CD4-positive, alpha-beta T cell treated with Interleukin-4 for 1 hour (primary cell): ENCODE results near the gene HRG.

Source experiments
- DNase-seq, 2 donors: peaks; one replicate each; pipeline ENCODE4 v3.0.0-alpha.2; 2020 to 2022

HRG gene

GRCh38 chr3:186638259-186638658, 27.6 kb upstream of the HRG start:
- no peak for DNase-seq

GRCh38 chr3:186639778-186640472, 25.9 kb upstream of the HRG start, which contains the start of gene FETUB:
FETUB (plus strand) TSS chr3:186640399; CDS start chr3:186640461, 62 bp downstream.
- DNase-seq, result no peak

- no peak for DNase-seq
These were observed 25.4 kb upstream of the HRG start for GRCh38 chr3:186640473-186640818.

GRCh38 chr3:186640929-186641328, 24.9 kb upstream of the HRG start:
- DNase-seq, result no peak

GRCh38 chr3:186642014-186642413, 23.8 kb upstream of the HRG start:
- DNase-seq, result no peak

GRCh38 chr3:186643493-186643892, 22.3 kb upstream of the HRG start:
- no peak for DNase-seq

GRCh38 chr3:186644683-186645082, 21.1 kb upstream of the HRG start:
- DNase-seq, result no peak

GRCh38 chr3:186646106-186646505, 19.7 kb upstream of the HRG start:
- DNase-seq, result no peak

- no peak for DNase-seq
These were observed 19.0 kb upstream of the HRG start for GRCh38 chr3:186646841-186647240.

GRCh38 chr3:186648851-186649250, 17.0 kb upstream of the HRG start:
- DNase-seq, result no peak

GRCh38 chr3:186651678-186652215, 14.1 kb upstream of the HRG start:
- DNase-seq, result no peak

- peak in 1 of 2 donors; percentile 24 for DNase-seq
These were observed 12.6 kb upstream of the HRG start for GRCh38 chr3:186653080-186653707.

- no peak for DNase-seq
These were observed 11.8 kb upstream of the HRG start for GRCh38 chr3:186653984-186654383.

GRCh38 chr3:186663361-186664118, 2.3 kb upstream of the HRG start:
- DNase-seq, result no peak

- no peak for DNase-seq
These were observed 1.7 kb upstream of the HRG start for GRCh38 chr3:186664119-186664495.

- no peak for DNase-seq
These were observed 1.3 kb upstream of the HRG start for GRCh38 chr3:186664506-186664905.

- DNase-seq, result no peak
These were observed 2.6 kb downstream of the HRG start for GRCh38 chr3:186668426-186668825.

GRCh38 chr3:186669378-186670084, 3.7 kb downstream of the HRG start:
- DNase-seq, result no peak

GRCh38 chr3:186670155-186670554, 4.3 kb downstream of the HRG start:
- no peak for DNase-seq

- DNase-seq, result no peak
These were observed 5.2 kb downstream of the HRG start for GRCh38 chr3:186671051-186671450.

- DNase-seq, result no peak
These were observed 12.8 kb downstream of the HRG start for GRCh38 chr3:186678604-186679003.

GRCh38 chr3:186679151-186679550, 13.3 kb downstream of the HRG start:
- no peak for DNase-seq

- no peak for DNase-seq
These were observed 15.1 kb downstream of the HRG start for GRCh38 chr3:186680869-186681268.
